ENCODE measurements around the gene ALX4.

GRCh38 chr11:44226945-44227344 lies 83.0 kb downstream of the ALX4 start:
- TF ChIP-seq CTCF (IDR thresholded peaks at IDR 0.05; ENCODE audit: borderline replicate concordance, extremely low read depth, low read length, poor library complexity, severe bottlenecking) = no peak
- no peak for TF ChIP-seq EZH2 (IDR thresholded peaks at IDR 0.05; ENCODE audit: borderline replicate concordance, low read depth, low read length, severe bottlenecking)

All from DND-41 (cell line).